HG03108 (cell line): ENCODE results near the gene ACVR1.
"Not testable (repeated sequence)": the region's sequence is repeated elsewhere in the genome, so short reads cannot be mapped to it uniquely, and the experiment has no call there.

Source experiments
- ATAC-seq: cut with Tn5 transposase; IDR thresholded peaks from one replicate; pipeline ENCODE4 v1.9.1; 2021; ENCODE audit warnings: moderate library complexity; ENCODE audit not compliant: unreplicated experiment

The ACVR1 gene

DNA sequence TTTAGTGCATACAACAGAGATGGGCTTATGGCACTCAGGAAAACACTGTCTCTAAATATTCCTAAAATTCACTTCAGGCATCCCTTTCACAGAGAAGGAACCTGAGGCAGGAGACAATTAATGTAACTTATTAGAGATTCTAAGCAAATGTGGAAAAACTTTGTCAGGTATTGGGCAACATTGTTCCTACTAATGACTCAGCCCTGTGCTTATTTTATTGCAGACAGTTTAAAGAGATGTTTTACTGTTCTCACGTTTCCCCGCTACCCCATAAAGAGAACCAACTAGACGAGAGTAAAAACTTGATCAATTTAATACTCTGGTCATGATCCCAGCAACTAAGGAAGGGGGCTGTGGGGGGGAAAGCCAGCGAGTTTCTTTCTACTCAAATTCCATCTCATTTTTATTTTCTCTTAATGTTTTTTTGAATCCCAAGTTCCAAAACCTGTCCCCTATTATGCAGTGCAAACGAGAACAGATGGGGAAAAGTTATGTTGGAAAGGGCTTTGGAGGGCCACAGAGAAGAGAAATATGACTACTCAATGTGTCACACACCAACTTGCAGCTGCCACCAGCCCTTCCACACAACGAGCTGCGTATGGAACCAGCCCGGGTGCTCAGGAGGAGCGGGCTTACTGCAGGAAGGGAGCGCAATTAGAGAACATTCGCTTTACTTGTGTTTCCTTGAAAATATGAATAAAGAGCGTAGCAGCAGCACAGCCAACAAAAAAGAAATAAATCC lies 18.7 kb upstream of the ACVR1 start:
- no peak for ATAC-seq

DNA sequence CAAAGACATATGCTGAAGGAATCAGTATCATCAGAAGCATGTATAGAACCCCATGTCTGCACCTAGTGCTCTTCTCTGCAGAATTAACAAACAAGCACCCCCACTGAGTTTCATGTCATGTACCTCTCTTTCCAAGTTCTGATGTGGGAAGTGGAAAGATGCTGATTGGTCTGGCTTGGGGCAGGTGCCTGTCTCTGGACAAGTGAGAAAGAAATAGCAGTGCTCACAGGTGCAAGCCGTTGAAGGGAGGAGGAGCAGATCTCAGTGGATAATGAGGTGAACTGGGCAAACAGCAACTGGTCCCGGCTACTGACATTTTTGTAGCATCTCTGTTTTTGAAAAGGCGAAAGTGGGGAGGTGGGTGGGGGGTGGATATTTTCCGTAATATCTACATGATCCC lies 17.5 kb upstream of the ACVR1 start:
- no peak for ATAC-seq

DNA sequence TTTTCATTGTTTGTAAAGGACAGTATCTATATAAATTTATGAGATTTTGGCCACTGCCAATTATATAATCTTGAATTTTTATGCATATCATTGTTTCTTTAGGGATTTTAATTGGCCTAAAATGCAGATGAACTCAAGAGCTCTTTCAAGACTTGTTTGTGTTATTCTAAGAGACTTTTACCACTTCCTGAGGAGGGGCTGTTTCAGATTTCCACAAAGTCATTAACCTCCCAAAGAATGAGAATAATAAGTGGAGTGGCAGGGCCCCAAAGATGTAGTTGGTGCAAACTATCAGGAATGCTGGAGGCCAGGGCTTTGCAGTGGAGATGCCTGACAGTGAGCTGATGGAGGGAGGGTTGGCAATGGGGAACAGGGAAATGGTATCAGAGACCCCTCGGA lies 15.5 kb upstream of the ACVR1 start:
- no peak for ATAC-seq

DNA sequence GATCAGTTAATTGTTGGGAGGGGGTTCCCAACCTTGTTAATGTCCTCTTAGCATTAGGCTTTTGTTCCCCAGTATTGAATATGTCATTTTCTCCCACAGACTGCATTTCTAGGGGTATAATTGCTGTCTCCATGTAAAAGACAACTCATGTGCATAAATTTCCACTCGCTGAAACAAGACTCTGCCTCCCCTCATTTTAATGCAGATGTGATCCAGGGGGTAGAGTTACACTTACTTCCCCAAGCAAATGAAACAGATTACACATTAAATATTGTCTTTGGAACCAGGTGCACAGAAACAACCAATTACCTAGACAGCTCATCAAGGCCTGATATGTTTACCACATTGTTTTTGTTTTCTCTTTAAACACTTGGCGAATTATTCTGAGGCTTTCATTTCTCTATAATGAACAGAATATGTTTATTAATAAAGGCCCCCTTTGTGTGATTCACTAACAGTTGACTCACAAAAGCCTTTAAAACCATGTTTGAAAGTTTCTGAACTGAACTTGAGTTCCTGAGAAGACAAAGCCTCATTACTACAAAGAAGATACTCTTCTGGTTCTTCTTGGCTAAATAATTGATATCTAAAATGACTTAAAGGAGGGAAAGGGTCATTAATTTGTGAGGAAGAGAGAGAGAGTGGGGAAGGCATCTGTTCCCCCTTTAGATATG lies 15.0 kb upstream of the ACVR1 start:
- no peak for ATAC-seq

DNA sequence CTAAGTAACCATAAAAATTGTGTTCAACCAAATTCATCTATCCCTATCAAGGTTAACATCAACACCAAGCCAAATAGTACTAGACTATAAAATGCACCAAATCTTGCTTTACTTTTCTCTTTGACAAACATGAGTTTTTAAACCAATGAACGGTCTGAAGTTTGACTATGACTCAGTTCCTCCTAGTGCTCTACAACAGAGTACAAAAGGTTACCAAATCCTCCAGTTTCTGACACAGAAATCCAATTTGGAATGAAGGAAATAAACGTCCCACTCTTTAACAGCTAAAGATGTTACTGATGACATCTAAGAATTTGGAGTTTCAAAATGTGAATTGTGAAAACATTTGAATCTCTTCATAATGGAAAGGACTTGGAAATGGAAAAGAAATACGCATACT lies 11.8 kb upstream of the ACVR1 start:
- ATAC-seq = no peak

DNA sequence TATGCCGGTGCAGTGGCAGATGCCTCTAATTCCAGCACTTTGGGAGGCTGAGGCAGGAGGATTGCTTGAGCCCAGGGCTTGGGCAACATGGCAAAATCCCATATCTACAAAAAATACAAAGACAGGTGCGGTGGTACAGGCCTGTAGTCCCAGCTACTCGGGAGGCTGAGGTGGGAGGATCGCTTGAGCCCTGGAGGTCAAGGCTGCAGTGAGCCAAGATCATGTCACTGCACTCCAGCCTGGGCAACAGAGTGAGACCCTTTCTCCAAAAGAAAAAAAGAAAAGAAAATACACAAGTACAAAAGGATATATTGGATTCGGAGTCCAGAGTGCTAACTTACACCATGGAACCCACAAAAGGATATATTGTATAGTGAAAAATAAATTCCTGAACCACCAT lies 8.4 kb upstream of the ACVR1 start:
- ATAC-seq = not testable (repeated sequence)

DNA sequence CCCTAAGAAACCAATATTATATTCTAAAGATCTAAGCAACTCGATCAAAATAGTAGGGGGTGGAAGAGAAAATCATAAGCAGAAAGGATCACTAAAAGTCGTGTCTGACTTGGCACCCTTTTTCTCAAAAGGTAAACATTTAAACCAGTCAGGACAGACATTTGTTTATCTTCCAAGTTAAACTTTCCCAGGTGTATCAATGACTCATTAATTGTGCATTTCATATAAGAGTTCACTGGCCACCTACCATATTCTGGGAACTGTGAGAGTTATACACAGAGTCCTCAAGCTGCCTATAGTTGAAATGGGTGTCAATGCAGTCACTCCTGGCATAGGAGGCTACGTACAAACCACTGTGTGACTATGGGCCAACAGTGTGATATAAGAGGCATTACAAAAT lies 4.8 kb upstream of the ACVR1 start:
- ATAC-seq = no peak

DNA sequence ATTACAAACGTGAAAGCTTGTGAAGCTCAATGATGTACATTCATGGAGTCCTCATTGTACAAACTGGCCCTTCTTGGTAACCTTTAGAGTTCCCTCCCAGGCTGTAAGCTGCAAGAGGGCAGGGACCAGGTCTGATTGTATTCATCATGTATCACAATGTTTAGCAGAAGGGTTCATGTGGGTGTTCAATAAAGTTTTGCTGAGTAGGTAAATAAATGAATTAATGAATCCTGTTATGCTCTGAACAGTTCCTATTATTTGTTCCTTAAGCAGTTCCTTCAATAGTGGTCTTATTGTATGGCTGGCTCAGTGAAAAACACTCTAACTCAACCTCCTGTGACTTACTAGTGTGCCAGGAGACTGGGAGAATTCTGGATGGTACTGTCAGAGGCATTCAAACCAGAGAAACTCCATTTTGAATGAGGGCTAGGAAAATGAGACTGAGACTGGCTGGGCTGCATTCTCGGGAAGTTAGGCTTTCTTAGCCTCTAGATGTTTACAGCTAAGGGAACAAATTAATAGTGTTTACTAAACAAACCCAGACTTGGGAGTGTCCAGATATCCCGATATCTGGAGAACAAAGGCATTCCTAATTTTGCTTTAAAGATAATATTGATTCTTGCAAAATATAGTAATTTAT lies 1.8 kb upstream of the ACVR1 start:
- ATAC-seq = no peak

DNA sequence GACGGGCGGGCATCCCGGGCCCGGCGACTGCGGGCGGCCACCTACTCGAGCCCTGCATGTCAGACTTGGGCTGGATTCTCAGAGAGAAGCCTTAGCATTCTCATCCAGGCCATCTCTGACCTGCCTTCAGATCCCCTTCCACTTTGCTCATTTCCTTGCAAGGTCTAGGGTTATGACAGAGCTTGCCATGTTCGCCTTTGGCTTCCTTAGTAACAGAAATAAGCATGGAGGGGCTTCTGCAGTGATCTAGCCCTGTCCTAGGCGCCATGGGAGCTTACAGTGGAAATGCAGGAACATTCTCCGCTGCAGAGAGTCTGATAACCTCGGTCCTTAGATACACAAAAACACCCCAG lies 632 bp upstream of the ACVR1 start:
- ATAC-seq = no peak

DNA sequence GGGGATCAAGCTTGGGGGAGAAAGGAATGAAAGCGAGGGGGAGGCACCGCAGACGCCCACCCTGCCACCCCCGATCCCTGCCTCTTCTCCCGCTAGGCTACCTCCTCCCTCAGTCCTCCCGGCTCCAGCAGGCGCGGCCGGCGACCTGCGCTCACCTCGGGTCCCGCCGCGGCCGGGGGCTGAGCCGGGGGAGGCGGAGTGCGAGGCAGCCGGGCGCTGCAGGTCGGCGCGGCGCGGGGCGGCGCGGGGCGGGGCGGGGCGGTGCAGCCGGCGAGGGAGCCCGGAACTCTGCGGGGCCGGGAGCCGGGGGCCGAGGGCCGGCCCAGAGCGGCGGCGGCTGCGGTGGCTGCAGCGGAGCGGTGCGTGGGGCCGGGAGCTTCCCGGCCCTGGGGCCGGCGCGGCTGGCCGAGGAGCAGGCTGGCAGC lies 477 bp downstream of the ACVR1 start:
- peak; percentile 25 for ATAC-seq

DNA sequence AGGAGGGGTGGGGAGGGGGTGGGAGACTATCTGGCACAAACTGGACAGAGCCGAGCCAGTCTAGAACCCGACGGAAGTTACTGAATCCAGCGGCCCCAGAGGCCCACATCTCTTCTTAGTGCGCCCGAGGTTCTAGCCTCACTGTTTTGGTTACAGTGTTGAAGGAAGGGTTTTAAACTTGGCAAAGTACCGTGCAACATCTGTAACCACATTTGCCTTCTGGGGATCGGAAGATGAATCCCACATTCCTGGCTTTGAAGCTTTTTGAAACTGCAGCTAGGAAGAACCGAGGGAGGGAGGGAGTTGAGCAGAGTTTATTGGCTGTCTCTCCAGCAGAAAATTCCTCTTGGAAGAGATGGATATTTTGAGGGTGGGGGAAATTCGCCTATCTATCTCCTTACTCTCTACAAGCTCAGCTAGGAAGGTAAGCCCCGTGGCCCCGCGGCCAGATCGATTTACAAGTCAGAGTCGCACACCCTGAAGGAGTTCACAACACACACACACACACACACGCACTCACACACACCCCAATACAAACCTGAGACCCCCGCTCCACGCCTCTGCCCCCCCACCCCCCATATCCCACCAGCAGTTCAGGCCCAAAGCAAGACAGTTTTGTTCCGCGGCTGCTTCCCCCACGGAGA lies 1.0 kb downstream of the ACVR1 start:
- no peak for ATAC-seq

DNA sequence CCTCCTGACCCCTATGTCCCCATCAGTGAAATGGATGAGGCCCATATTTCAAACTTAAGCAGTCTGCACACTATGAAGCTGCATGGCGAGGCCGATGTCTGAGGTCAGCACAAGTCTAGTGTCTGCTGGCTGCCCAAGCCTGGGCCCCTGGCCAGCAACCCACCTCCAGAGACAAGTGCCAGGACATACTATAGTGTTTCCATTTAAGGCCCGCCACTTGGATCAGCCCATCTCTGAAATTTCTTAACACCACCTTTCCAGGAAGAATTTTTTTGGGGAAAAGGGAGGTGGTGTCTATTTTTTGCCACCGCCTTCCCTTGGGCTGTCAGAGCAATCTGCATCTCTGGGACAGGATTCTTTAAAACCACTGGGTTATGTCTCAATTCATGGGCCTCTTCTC lies 1.8 kb downstream of the ACVR1 start:
- no peak for ATAC-seq

DNA sequence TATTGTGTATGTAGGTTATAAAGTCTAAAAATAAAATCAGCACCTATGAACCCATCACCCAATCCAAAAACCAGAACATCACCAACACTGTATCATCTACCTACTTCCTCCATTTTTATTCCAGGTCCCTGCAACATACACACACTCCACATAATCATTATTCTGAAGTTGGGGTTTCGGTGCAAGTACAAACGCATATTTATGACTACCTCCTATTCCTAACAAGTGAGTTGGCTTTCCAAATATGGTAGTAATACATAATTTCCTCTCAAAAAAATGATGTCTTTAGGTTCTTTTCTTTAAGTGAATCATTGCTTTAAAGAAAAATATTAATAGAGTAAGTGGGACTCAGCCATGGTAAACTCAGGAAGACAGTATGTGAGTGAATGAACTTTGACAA lies 3.3 kb downstream of the ACVR1 start:
- no peak for ATAC-seq

DNA sequence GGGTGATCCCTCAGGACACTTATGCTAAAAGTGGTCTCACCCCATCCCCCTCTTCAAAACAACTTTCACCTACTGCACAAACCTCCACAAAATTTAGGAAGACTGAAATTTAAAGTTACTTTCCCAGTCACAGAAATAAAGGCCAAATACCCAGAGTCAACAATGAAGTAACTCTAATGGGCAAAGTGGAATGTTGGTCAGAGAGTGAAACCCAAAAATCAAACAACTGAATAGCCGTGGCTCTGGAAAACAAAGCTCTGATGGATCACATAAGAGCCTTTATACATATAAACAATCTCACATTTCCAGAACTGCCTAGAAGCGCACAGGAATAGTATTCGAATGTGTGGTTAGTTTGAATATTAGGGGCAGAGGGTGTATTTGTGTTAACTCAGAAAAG lies 4.7 kb downstream of the ACVR1 start:
- ATAC-seq = no peak

DNA sequence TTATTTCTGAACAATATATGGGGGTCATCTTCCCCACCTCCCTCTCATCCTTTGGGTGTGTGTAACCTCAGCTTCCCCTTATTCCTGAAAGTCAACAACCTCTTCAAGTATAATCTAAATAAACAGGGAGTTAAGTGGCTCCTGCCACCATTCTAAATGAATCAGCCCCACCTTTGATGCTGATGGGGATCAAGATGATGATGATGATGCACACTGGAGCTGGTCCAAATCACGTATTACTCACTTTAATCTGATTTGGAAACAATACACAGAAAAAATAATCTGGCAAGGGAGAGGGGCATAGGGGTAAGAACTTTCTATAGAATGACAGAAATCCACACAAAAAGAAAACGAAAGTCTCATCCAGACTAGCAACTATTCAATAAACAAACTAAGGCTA lies 7.1 kb downstream of the ACVR1 start:
- no peak for ATAC-seq

DNA sequence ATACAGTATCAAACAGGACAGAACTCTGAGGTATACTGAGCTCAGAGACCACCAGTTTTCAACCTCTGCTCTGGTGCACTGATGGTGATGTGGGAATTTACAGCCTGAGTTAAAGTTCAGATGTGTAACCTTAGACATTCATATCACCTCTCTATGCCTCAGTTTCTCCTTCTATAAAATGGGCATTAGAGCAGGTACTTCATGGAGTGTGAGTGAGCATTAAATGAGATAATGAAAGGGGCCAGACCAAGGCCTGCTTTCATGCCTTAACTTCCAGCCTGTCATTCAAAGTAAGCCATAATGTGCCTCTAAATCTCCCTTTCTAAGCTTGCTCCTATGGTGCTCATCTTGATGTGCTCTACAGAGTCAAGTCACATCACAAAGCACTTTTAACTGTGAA lies 8.4 kb downstream of the ACVR1 start:
- ATAC-seq = no peak

DNA sequence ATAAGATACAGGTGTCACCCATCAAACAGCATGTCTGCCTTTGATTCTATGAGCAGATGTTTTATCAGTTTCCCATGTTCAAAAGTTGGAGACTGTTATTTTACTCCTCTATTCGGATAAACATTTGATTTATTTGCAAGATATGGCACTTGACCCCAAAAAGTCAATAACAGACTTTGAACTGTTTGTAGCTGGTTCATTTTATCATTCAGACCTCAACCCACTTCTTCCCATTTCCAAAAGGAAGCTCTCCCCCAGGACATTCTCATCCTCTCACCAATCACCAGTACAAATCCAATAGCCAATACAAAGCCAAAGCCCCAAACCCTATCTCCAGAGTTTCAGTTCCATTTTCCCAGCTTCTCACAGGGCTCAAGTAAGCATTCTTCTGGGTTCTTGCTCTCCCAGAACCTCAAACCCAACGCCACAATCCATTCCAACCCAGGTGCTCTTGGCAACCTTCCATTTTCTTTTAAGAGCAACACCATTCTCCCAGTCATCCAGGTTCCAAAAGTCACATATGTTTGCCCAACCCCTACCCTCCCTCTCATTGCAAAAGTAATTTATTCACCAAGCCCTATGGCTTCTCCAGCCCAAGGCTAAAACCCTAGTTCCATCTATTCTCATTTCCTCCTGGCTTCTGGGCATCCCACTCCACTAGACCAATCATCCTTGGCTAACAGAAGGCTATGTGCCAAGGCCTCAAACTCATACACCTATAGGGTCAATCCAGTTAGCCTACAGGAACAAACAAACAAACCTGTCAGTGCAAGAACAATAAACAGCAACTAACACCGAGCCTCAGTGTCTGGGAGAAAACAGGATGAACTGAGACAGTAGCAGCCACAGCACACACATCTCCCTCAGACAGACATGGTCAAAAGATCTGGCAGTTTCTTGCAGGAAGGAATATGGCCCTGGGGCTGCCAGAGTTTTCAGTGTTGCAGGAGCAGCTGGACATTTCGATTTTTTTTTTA lies 9.2 kb downstream of the ACVR1 start:
- ATAC-seq = no peak

DNA sequence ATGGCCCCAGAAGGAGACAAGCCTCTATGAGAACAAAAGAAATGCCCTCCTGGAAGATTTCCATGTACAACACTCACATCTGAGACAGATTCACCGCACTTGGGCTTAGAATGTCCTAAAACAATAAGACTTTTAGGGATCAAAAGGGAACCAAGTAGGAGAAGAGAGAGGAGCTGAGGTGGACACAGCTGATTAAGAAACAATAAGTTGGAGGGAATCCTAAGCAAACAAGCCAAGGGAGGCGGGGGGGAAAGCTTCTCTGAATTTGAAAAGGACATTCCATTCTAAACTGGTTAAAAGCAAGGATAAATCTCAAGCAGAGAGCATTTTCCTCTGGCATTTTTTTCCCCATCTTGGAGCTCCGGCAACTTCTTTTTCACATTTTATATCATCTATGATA lies 9.9 kb downstream of the ACVR1 start:
- ATAC-seq = no peak

DNA sequence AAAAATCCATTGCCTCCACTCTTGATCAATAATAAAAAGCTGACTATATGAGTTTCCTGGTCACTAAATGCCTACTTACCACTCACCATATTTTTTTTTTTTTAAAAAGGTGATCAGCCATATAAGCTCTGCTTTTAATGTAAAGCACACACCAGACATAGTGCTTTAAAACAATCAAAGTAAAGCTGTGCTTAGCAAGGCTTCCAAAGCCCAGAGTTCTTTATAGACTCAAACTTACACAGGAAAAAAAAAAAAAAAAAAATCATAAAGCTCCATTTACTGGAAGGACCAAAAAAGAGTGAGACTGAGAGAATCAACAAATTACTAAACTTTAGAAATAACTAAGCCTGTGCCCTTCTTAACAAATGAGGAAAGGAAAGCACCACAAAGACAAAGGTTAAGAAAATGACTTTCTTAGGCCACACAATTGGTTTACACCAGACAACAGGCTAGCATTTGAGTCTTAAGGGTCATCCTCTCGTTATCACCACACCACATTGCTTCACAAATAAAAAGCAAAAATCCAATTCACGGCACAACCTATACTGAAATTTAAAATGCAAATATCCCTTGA lies 11.2 kb downstream of the ACVR1 start:
- ATAC-seq = no peak

DNA sequence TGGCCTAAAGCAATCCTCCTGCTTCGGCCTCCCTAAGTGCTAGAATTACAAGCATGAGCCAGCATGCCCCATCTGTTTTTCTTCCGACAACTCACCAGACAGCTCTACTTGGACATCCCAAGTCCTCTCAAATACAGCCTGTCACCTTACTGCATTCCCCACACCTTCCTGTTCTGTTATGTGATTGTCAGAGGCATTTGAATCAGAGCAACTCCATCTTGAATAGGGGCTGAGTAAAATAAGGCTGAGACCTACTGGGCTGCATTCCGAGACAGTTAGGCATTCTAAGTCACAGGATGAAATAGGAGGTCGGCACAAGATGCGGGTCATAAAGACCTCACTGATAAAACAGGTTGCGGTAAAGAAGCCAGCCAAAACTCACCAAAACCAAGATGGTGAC lies 17.3 kb downstream of the ACVR1 start:
- ATAC-seq = no peak
